ENCODE data around the gene PHRF1.
A peak's percentile ranks its signal among the peaks of the same experiment; 100 is the strongest.

PHRF1 gene

DNA sequence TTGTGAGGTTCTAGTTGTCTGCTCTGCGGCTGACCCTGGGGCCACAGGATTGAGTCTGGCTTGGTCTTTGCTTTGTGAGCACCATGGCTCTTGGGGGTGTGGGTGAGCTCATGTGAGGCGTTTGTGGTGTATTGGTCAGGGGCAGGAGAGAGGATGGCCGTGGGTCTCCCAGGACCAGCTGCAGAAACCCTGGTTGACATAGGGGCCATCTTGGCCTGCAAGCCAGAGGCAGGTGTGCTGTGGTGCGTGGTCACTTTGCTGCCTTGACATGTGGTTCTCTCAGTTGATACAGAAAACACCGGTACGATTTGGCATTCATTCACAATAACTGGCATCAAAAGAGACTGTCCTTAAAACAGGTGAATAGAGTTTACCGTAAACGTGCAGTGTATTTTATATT lies 11.3 kb downstream of the PHRF1 start:
- Histone ChIP-seq H3K4me3 (no peak overlapping the region), H3K27ac (peak overlapping the region in 8 of 21 experiments; percentile 30 to 70 (median 52))

DNA sequence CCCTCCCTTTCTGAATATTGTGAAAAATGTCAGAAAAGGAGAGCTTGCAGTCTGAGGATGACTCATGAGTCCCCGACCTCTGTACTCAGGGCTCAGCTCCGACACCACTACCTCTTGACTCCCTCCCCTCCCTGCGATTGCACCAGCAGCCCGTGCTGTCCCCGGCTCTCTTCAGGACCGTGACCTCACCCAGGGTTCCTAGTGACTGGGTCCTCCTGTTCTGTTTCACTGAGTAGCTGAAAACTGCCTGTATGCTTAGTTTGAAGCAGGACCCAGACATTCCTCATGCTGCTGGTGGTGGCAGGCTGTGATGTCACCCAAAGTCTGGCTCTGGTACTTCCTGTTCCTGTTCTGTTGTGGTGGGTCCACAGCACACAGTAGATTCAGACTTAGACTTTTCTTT lies 11.7 kb downstream of the PHRF1 start:
- no peak overlapping the region for H3K4me3 ChIP-seq
- H3K27ac ChIP-seq, result peak overlapping the region in 9 of 21 experiments; percentile 11 to 70 (median 49)

DNA sequence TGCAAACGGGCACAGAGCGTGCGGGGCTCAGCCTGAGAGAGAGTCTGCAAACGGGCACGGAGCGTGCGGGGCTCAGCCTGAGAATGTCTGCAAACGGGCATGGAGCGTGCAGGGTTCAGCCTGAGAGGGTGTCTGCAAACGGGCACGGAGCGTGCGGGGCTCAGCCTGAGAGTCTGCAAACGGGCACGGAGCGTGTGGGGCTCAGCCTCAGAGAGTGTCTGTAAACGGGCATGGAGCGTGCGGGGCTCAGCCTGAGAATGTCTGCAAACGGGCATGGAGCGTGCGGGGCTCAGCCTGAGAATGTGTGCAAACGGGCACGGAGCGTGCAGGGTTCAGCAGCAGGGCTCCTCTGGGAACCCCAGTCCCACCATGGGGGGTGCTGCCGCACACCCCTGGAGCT lies 13.5 kb downstream of the PHRF1 start:
- no peak overlapping the region for H3K4me3 ChIP-seq
- H3K27ac ChIP-seq, result no peak overlapping the region

DNA sequence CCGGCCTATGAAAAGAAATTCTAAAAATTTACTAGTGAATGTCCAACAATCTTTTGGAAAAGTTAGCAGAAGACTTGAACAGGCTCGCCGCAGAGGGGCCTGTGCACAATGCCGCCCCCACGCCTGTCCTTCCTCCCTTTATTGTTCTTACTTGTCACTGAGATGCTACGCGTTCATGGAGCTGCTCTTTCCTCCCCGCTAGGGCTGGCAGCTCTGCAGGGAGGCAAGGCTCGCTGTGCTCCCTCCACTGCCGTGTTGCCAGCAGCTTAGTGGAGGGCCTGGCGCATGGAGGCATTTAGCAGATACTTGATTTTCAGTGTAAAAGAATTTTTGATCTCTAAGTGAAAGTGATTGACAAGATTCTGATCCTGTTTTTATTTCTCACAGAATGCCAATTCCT lies 14.7 kb downstream of the PHRF1 start:
- Histone ChIP-seq H3K4me3 (no peak overlapping the region), H3K27ac (no peak overlapping the region)

DNA sequence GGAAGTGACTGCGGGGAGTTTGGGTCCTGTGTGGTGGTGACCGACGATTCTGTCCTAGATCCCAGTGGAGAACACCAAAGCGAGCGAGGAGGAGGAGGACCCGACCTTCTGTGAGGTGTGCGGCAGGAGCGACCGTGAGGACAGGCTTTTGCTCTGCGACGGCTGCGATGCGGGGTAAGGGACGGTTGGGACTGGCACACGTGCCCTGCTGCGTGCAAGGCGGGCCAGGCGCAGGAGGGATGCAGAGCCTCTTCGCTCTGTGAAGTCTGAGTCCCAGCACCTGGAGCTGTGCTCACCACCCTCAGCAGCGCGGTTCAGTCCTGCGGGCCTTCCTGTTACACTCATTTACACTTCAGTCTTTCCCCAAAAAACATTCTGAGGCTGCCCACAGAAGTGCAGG lies 16.2 kb downstream of the PHRF1 start:
- H3K4me3 ChIP-seq, result no peak overlapping the region
- H3K27ac ChIP-seq, result no peak overlapping the region

DNA sequence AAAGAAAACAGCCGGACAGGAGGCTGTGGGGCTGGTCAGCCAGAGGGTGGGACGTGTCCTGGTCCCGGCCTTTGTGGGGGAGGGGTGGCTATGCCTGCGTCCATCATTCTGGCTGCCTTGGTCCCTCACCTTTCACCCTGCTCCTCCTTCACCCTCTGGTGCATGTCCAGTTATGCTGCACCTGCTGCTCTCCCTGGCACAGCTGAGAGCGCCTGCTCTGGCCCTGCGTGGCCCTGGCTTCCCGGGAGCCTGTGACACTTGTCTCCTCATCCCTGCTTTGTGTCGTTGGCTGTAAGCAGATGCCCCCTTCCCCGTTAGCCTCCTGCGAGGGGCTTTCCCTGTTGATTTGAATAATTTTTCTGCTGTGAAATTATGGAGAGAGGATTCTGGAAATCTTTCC lies 16.6 kb downstream of the PHRF1 start:
- no peak overlapping the region for H3K27ac ChIP-seq

DNA sequence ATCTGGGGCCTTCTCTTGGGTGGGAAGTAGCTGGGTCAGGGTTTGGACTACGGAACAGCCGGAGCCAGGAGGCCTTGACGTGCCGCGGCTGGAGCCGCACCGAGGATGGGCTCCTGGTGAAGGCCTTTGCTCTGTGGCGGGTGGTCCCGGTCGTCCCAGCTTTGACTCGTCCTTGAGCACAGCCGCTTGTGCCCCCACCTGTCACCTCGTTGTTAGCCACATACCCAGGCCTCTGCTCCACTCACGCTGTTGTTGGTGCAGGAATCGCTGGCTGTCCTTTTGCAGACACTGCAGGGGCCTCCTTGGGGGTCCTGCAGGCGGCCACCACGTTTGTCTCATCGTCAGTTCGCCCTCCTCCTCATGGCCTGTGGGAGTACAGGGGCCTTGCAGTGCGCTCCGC lies 17.1 kb downstream of the PHRF1 start:
- Histone ChIP-seq H3K27ac (no peak overlapping the region), H3K4me3 (no peak overlapping the region)

More for the DNA sequence above, 16.6 kb downstream of the PHRF1 start:
- H3K4me3 ChIP-seq, result no peak overlapping the region

DNA sequence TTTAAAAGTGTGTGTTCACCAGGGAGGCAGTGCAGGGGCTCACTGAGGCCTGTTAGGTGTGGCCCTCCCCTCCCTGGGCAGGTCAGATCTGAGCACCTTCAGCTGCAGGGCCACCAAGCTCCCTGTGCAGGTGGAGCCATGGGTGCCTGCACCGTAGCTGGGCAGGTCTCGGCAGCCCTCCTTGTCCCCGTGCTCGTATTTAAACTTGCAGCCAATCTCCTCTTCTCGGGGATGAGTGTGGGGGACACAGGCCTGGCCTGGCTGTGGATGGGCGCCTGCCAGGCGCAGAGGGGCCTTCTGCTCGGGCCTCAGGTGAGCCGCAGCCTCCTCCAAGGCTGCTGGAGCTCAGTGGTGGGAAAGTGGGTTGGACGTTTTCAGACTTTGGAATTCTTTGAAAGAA lies 19.1 kb downstream of the PHRF1 start:
- Histone ChIP-seq H3K4me3 (no peak overlapping the region), H3K27ac (no peak overlapping the region)

DNA sequence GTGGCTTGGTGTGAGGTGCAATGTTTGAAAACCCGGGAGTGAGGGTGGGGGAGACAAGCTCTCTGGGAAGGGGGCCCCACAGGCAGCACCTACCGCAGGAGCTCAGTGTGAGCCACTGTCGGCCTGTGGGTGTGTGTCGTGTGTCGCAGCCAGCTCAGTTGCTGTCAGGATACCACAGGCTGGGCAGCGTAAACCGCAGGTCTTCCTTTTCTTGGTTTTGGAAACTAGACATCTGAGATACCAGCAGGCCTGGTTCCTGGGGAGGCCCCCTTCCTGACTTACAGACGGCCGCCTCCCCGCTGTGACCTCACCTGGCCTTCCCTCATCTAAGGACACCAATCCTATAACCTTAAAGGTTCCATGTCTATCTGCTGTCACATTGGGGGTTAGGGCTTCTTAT lies 20.1 kb downstream of the PHRF1 start:
- no peak overlapping the region for H3K4me3 ChIP-seq
- no peak overlapping the region for H3K27ac ChIP-seq

DNA sequence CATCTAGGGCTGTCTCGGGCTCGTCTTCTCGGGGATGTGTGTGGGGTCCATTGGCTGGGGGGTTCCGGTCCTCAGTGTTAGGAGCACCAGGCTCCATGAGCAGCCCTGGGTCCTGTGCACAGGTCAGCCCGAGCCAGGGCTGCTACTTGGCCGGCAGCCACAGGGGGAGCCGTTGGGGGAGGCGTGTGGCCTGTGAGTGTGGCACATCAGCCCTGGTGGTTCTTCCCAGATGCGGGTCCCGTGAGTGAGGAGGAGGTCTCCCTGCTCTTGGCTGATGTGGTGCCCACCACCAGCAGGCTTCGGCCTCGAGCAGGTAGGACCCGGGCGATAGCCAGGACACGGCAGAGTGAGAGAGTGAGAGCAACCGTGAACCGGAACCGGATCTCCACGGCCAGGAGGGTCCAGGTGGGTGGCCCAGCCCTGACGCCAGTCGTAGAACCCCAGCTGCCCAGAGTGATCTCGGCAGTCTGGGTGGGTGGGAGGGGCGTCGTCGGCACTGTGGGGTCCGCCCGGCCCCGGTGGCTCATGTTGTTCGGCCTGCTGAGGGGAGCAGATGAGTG lies 21.0 kb downstream of the PHRF1 start:
- Histone ChIP-seq H3K4me3 (no peak overlapping the region), H3K27ac (no peak overlapping the region)

DNA sequence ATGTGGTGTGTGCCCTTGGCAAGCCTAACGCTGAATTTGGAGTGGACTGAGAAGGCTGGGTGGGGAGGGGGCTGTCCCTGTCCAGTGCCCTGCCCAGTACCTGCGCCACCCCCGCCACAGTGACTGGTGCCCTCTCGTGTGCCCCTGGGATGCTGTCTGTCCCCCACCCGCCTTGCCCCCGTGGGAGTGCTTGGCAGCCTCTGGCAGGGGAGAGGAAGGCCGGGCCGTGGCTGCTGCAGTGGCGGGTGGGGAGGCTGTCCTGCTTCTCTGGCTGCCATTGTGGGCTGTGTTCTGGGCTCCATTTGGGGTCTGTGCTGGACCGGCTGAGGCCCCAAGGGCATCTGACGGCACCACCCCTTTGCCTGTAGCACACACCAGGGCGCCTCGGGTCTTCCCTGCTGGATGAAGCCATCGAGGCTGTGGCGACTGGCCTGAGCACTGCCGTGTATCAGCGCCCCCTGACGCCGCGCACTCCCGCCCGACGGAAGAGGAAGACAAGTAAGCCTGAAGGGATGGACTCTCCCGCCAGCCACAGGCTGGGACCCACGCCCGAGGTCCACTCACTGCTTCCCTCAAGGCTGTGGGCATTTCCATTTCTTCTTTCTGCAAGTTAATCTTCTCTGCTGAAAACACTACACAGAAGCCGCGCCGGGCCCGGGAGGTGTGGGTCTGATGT lies 21.9 kb downstream of the PHRF1 start:
- Histone ChIP-seq H3K4me3 (no peak overlapping the region), H3K27ac (peak overlapping the region in 1 of 21 experiments; percentile 26)

DNA sequence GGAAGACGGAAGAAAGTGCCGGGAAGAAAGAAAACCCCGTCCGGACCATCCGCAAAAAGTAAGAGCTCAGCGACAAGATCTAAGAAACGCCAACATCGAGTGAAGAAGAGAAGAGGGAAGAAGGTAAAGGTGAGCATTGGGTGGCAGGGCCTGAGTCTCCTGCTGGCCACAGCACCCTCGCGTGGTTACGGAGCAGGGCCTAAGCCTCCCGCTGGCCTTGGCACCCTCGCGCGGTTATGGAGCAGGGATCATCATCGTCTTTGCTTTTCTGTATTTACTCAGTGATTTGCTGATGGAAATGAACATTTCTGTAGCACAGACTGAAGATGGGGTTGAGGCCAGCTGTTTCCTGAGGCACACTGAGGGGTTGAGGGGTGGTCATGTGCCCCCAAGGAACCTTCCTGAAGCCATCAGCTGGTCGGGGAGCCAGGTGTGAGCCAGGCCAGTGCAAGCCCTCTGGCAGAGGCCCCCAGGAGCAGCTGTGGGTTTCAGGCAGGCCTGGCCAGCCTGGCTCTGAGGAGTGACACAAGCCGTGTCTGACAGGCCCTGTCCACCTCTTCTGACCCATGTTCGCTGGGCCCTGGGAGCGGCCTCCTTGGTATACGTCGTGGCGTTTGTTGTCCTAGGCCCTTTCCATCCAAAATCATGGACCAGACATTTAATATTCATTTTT lies 25.4 kb downstream of the PHRF1 start:
- no peak overlapping the region for H3K27ac ChIP-seq
- no peak overlapping the region for H3K4me3 ChIP-seq

DNA sequence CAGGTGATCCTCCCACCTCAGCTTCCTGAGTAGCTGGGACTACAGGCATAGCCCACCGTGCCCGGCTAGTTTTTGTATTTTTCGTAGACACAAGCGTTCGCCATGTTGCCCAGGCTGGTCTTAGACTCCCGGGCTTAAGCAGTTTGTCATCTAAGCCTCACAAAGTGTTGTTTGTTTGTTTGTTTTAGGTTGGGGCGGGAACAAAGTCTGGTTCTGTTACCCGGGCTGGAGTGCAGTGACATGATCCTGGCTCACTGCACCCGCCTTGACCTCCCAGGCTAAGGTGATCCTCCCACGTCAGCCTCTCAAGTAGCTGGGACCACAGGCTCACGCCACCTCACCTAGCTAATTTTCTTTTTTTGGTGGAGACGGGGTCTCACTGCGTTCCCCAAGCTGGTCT lies 26.9 kb downstream of the PHRF1 start:
- H3K4me3 ChIP-seq, result no peak overlapping the region
- no peak overlapping the region for H3K27ac ChIP-seq

DNA sequence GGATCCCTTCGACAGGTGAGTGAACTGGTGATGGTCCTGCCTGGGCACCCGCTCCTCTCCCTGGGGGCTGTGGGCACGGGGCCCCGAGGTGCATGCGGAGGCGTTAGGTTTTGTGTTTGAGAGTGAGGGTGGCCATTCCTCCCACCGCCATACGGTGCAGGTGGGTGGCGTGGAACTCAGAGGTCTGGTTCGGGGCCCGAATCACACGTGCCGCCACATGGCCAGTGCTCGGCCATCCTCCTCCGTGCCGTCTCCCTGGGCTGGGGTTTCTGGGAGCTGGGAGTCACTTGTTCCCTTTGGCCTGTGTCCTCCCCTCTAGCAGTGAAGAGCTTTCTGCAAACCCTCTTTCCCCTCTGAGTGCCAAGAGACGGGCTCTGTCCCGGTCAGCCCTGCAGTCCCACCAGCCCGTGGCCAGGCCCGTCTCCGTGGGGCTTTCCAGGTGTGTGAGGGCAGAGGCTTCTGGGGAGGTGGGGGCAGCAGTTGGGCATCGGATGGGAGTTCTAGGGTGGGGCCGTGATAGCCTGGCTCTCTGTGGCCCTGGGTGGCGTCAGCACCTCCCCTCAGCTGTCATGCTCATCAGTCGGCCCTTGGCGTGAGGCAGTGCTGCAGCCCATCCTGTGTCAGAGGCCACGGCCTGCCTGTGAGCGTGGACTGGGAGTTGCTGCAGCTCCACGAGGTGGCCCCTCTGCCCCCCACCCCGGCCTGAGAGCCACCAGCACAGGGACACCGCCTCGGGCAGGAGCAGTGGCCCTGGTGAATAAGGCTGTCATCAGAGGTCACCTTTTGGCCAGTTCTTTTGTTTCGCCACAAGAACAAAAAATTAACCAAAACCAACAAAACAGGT lies 29.2 kb downstream of the PHRF1 start:
- Histone ChIP-seq H3K4me3 (no peak overlapping the region), H3K27ac (peak overlapping the region in 5 of 21 experiments; percentile 22 to 50 (median 38))

DNA sequence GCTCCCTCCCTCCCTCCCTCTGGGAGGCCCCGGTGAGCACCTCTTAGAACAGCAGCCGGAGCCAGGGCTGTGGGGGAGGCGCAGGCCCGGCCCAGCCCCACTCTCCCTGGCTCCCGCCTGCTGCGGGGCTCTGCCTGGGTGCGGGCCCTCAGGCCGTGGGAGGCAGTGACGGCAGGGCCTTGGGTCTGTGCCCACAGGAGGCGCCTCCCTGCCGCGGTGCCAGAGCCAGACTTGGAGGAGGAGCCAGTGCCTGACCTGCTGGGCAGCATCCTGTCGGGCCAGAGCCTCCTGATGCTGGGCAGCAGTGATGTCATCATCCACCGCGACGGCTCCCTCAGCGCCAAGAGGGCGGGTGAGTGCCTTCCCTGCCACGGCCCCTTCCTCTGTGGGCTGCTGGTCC lies 30.0 kb downstream of the PHRF1 start:
- no peak overlapping the region for H3K4me3 ChIP-seq
- peak overlapping the region in 5 of 21 experiments; percentile 20 to 50 (median 25) for H3K27ac ChIP-seq

DNA sequence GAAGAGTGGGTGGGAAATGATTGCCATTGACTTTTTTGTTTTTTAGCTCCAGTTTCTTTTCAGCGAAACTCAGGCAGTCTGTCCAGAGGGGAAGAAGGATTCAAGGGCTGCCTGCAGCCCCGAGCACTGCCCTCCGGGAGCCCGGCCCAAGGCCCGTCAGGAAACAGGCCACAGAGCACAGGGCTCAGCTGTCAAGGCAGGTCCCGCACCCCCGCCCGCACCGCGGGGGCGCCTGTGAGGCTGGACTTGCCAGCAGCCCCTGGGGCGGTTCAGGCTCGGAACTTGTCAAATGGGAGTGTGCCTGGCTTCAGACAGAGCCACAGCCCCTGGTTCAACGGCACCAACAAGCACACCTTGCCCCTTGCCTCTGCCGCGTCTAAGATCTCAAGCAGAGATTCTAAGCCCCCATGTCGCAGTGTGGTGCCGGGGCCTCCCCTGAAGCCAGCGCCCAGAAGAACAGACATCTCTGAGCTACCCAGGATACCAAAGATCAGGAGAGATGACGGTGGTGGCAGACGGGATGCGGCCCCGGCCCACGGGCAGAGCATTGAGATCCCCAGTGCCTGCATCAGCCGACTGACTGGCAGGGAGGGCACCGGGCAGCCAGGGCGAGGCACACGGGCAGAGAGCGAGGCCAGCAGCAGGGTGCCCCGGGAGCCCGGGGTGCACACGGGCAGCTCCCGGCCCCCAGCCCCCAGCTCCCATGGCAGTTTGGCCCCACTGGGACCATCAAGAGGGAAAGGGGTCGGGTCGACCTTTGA lies 30.9 kb downstream of the PHRF1 start:
- Histone ChIP-seq H3K4me3 (no peak overlapping the region), H3K27ac (peak overlapping the region in 4 of 21 experiments; percentile 20 to 31 (median 26))

DNA sequence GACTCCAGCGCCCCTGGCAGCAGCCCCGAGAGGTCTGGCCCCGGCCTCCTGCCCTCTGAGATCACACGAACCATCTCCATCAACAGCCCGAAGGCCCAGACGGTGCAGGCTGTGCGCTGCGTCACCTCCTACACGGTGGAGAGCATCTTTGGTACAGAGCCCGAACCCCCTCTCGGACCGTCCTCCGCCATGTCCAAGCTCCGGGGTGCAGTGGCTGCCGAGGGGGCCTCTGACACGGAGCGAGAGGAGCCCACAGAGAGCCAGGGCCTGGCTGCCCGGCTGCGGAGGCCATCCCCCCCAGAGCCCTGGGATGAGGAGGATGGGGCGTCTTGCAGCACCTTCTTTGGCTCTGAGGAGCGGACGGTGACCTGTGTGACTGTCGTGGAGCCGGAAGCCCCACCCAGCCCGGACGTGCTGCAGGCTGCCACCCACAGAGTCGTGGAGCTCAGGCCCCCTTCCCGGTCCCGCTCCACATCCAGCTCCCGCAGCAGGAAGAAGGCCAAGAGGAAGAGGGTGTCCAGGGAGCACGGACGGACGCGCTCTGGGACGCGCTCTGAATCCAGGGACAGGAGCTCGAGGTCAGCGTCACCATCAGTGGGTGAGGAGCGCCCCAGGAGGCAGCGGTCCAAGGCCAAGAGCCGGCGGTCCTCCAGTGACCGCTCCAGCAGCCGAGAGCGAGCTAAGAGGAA lies 31.8 kb downstream of the PHRF1 start:
- Histone ChIP-seq H3K4me3 (no peak overlapping the region), H3K27ac (no peak overlapping the region)

DNA sequence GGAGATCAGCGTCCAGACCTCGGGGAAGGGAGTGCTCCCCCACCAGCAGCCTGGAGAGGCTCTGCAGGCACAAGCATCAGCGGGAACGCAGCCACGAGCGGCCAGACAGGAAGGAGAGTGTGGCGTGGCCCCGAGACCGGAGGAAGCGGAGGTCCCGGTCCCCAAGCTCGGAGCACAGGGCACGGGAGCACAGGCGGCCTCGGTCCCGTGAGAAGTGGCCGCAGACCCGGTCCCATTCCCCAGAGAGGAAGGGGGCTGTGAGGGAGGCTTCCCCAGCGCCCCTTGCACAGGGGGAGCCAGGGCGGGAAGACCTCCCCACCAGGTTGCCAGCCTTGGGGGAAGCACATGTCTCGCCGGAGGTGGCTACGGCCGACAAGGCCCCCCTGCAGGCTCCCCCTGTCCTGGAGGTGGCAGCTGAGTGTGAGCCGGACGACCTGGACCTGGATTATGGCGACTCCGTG lies 32.6 kb downstream of the PHRF1 start:
- Histone ChIP-seq H3K27ac (no peak overlapping the region), H3K4me3 (no peak overlapping the region)

DNA sequence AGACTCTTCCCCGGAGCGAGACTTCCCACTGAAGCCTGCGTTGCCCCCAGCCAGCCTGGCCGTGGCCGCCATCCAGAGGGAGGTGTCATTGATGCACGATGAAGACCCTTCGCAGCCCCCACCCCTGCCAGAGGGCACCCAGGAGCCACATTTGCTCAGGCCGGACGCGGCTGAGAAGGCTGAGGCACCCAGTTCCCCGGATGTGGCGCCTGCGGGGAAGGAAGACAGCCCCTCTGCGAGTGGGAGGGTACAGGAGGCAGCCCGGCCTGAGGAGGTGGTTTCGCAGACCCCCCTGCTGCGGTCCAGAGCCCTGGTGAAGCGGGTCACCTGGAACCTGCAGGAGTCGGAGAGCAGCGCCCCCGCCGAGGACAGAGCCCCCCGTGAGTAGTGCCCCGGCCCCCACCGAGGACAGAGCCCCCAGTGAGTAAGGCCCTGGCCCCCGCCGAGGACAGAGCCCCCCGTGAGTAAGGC lies 33.1 kb downstream of the PHRF1 start:
- no peak overlapping the region for H3K4me3 ChIP-seq
- peak overlapping the region in 1 of 21 experiments; percentile 12 for H3K27ac ChIP-seq

Data from skin epidermis (tissue), 12 donors.